ENCODE measurements around the gene EFHC1. TPM values are rescaled to one million over a fixed set of nuclear protein-coding genes. Genes with fewer than 3 reads are reported as not detected.

The EFHC1 gene
- total RNA-seq, 1 donor from 2014 or later: 9.6 TPM

DNA sequence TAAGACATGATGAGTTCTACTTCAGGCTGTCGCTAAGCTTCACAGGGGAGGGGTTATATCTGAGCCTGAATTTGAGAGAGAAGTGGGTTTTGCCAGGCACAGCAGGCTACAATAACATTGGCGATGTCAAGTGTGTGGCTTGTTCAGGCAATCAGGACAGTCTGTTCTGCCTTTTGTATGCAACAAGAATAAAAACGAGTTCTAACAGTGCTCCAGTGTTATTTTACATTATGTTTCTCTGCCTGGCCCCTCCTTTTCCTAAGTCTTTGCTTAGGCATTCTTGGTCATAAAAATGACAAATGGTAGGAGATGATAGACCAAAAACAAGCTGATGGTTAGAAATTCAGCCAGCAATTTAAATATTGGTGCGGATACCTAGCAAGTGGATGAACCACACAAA lies 31.4 kb upstream of the EFHC1 start:
- TF ChIP-seq, protein P1, sequence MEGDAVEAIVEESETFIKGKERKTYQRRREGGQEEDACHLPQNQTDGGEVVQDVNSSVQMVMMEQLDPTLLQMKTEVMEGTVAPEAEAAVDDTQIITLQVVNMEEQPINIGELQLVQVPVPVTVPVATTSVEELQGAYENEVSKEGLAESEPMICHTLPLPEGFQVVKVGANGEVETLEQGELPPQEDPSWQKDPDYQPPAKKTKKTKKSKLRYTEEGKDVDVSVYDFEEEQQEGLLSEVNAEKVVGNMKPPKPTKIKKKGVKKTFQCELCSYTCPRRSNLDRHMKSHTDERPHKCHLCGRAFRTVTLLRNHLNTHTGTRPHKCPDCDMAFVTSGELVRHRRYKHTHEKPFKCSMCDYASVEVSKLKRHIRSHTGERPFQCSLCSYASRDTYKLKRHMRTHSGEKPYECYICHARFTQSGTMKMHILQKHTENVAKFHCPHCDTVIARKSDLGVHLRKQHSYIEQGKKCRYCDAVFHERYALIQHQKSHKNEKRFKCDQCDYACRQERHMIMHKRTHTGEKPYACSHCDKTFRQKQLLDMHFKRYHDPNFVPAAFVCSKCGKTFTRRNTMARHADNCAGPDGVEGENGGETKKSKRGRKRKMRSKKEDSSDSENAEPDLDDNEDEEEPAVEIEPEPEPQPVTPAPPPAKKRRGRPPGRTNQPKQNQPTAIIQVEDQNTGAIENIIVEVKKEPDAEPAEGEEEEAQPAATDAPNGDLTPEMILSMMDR (IDR thresholded peaks at IDR 0.05): no peak
- H3K36me3 Mint-ChIP-seq (ENCODE audit: low read depth): no peaks in the 10 kb centered on the region
- H3K4me3 Mint-ChIP-seq (ENCODE audit: unreplicated experiment): no peak overlapping the region
- H3K27ac Mint-ChIP-seq (ENCODE audit: unreplicated experiment): no peak overlapping the region
- H3K4me1 Mint-ChIP-seq (ENCODE audit: low read depth): peaks cover 15% of the 10 kb centered on the region
- no peak for DNase-seq (ENCODE audit: low spot score)
- H3K27me3 Mint-ChIP-seq (ENCODE audit: low read depth): no peaks in the 10 kb centered on the region
- no peaks in the 10 kb centered on the region for H3K9me3 Mint-ChIP-seq (ENCODE audit: low read depth)

DNA sequence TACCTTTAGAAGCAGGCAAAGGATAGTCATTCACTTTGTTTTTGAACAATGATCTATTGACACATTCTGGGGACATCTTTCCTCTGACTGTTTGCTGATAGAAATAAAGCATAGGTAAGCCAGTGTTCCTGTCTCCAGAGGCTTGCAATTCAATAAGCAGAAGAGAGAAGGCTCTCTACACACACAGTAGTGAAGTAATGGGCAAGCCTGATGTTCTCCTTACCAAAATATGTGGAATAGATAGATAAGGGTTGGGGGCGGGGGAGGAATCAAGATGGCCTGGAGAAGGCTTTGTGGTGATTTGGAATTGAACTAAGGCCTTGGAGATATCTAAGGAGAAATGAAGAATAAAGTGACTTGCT lies 30.9 kb upstream of the EFHC1 start:
- no peak overlapping the region for H3K27ac Mint-ChIP-seq (ENCODE audit: unreplicated experiment)
- H3K4me1 Mint-ChIP-seq (ENCODE audit: low read depth): peaks cover 15% of the 10 kb centered on the region
- no peak for DNase-seq (ENCODE audit: low spot score)
- no peaks in the 10 kb centered on the region for H3K27me3 Mint-ChIP-seq (ENCODE audit: low read depth)
- no peaks in the 10 kb centered on the region for H3K36me3 Mint-ChIP-seq (ENCODE audit: low read depth)
- no peaks in the 10 kb centered on the region for H3K9me3 Mint-ChIP-seq (ENCODE audit: low read depth)
- H3K4me3 Mint-ChIP-seq (ENCODE audit: unreplicated experiment): no peak overlapping the region
- TF ChIP-seq, protein P1 (IDR thresholded peaks at IDR 0.05): no peak

DNA sequence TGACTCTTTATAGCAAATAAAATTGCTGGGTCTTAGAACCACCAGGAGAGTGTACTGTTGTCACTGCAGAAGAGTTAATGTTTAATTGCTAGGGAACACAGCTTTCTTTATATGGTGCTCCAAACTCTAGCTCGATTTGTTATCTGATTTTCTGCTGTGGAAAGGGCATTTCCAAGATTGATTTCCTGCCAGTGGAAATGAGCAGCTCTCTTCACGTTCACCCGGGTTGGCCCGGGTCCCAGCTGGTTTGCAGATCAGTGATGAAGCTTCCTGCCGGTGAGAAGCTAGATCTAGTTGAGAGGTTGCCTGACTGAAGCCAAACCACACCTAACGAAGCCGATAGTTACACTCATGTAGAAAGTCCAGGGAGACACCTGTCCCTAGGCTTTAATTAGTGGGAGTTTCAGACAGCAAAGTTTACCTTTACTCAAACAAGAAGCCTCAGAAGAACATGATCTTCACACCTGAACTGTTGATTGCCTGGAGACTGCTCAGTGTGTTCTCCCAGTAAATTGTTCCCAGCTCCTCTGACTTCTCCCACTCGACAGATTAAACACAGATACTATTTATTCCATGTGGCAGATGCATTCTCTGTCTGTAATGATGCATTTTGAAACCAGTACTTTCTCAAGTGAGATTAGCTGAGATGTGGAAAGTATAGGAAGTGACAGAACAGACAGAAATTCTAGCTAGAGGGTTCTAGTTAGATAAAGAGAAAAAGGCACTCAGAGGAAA lies 30.3 kb upstream of the EFHC1 start:
- H3K4me1 Mint-ChIP-seq (ENCODE audit: low read depth): peaks cover 15% of the 10 kb centered on the region
- H3K27me3 Mint-ChIP-seq (ENCODE audit: low read depth): no peaks in the 10 kb centered on the region
- no peaks in the 10 kb centered on the region for H3K9me3 Mint-ChIP-seq (ENCODE audit: low read depth)
- TF ChIP-seq, protein P1 (IDR thresholded peaks at IDR 0.05): no peak
- H3K36me3 Mint-ChIP-seq (ENCODE audit: low read depth): no peaks in the 10 kb centered on the region
- no peak for DNase-seq (ENCODE audit: low spot score)
- H3K4me3 Mint-ChIP-seq (ENCODE audit: unreplicated experiment): no peak overlapping the region
- H3K27ac Mint-ChIP-seq (ENCODE audit: unreplicated experiment): no peak overlapping the region

DNA sequence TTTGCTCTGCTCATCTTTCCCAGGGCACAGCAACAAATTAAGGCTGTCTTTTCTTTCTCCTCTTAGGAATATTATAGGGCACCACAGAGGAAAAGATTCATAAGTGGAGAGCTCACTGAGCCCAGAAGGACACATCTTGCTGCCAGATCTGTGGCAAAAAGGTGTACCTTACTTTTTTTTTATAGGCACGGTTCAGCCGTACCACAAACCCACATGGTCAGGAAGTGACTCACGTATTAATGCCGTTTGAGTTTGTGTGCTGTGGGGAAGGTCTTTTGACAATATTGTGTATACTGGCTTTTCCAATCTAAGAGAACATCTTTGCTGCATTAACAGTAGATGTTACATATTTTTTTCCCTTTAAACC lies 29.8 kb upstream of the EFHC1 start:
- H3K9me3 Mint-ChIP-seq (ENCODE audit: low read depth): no peaks in the 10 kb centered on the region
- H3K4me3 Mint-ChIP-seq (ENCODE audit: unreplicated experiment): no peak overlapping the region
- H3K27me3 Mint-ChIP-seq (ENCODE audit: low read depth): no peaks in the 10 kb centered on the region
- TF ChIP-seq, protein P1 (IDR thresholded peaks at IDR 0.05): no peak
- H3K36me3 Mint-ChIP-seq (ENCODE audit: low read depth): no peaks in the 10 kb centered on the region
- no peak overlapping the region for H3K27ac Mint-ChIP-seq (ENCODE audit: unreplicated experiment)
- peaks cover 15% of the 10 kb centered on the region for H3K4me1 Mint-ChIP-seq (ENCODE audit: low read depth)
- no peak for DNase-seq (ENCODE audit: low spot score)

DNA sequence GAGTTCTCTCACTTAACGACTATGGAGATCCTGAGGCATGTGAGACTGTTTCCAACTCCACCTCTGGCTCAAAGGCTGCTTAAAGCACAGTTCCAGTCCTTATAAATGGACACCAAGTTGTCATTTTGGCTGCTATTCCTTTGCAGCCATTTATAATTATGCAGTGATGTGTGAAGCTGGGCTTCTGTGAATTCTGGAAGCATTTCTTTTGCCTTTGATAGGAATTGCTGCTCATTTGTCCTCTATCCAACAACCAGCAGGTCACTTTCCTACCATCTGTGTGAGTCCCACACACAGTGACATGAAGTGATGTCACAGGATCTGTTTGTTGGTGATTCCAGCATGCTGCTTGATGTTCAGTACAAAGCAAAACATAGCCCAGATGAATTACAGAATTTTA lies 28.5 kb upstream of the EFHC1 start:
- no peaks in the 10 kb centered on the region for H3K9me3 Mint-ChIP-seq (ENCODE audit: low read depth)
- DNase-seq (ENCODE audit: low spot score): no peak
- no peaks in the 10 kb centered on the region for H3K27me3 Mint-ChIP-seq (ENCODE audit: low read depth)
- no peak overlapping the region for H3K27ac Mint-ChIP-seq (ENCODE audit: unreplicated experiment)
- no peak overlapping the region for H3K4me3 Mint-ChIP-seq (ENCODE audit: unreplicated experiment)
- H3K36me3 Mint-ChIP-seq (ENCODE audit: low read depth): no peaks in the 10 kb centered on the region
- TF ChIP-seq, protein P1 (IDR thresholded peaks at IDR 0.05): no peak
- peaks cover 15% of the 10 kb centered on the region for H3K4me1 Mint-ChIP-seq (ENCODE audit: low read depth)
